OCI-LY3 (cell line): ENCODE results near the gene MMEL1.

ENCODE experiments used
- H2AFZ ChIP-seq: fragments of 200-600, 300-600 bp; shearing (Covaris generic); 2 replicates; pipeline ENCODE4 v1.6.0; 2014; ENCODE audit warnings: antibody characterized with exemption, low read depth, low read length
- H3K27ac ChIP-seq: fragments of 200-600, 300-600 bp; sonication (generic); 2 replicates; pipeline ENCODE4 v1.5.1; 2014; ENCODE audit warnings: mild to moderate bottlenecking, low read length, moderate library complexity, mixed read lengths
- H3K27me3 ChIP-seq: fragments of 200-600, 300-600 bp; sonication (generic); 2 replicates; pipeline ENCODE4 v1.6.1; 2014; ENCODE audit warnings: low read depth, low read length, mixed read lengths
- H3K36me3 ChIP-seq: fragments of 200-600, 300-600 bp; sonication (generic); replicated peaks from 2 replicates; pipeline ENCODE3; 2014; ENCODE audit warnings: low read depth, low read length, mixed read lengths
- H3K4me1 ChIP-seq: fragments of 300-600, 200-600 bp; sonication (generic); 2 replicates; pipeline ENCODE4 v1.6.1; 2014; ENCODE audit warnings: low read length, mixed read lengths
- H3K4me2 ChIP-seq: fragments of 200-600, 300-600 bp; sonication (generic); 2 replicates; pipeline ENCODE4 v1.6.1; 2014; ENCODE audit warnings: low read length, mixed read lengths
- H3K4me3 ChIP-seq: fragments of 300-600, 200-600 bp; sonication (generic); 2 replicates; pipeline ENCODE4 v1.5.1; 2014; ENCODE audit warnings: antibody characterized with exemption, mild to moderate bottlenecking, low read length, moderate library complexity
- H3K79me2 ChIP-seq: fragments of 300-600, 200-600 bp; shearing (Covaris generic); 2 replicates; pipeline ENCODE4 v1.6.1; 2014; ENCODE audit warnings: mild to moderate bottlenecking, low read length, mixed read lengths
- H3K9ac ChIP-seq: fragments of 300-600, 200-600 bp; shearing (Covaris generic); 2 replicates; pipeline ENCODE4 v1.6.0; 2014; ENCODE audit warnings: mild to moderate bottlenecking, low read length, moderate library complexity
- H3K9me3 ChIP-seq: fragments of 200-600, 300-600 bp; shearing (Covaris generic); 2 replicates; pipeline ENCODE4 v1.6.1; 2014; ENCODE audit warnings: low read length, mixed read lengths; ENCODE audit not compliant: insufficient read depth
- H4K20me1 ChIP-seq: fragments of 200-600, 300-600 bp; sonication (generic); 2 replicates; pipeline ENCODE4 v1.6.1; 2016; ENCODE audit warnings: low read length, mixed read lengths; ENCODE audit not compliant: insufficient read depth
- EZH2phosphoT487 ChIP-seq: fragments of 200-600 bp; shearing (Covaris generic); IDR thresholded peaks from 2 replicates; pipeline ENCODE4 v1.6.1; 2018; ENCODE audit warnings: antibody characterized with exemption, mixed run types, low read depth
- TF ChIP-seq, protein P1 (sequence below): fragments of 200-600, 300-600 bp; sonication (generic); IDR thresholded peaks from 2 replicates; pipeline ENCODE4 v1.5.1; 2014; ENCODE audit warnings: antibody characterized with exemption, low read length, low read depth

The MMEL1 gene

DNA sequence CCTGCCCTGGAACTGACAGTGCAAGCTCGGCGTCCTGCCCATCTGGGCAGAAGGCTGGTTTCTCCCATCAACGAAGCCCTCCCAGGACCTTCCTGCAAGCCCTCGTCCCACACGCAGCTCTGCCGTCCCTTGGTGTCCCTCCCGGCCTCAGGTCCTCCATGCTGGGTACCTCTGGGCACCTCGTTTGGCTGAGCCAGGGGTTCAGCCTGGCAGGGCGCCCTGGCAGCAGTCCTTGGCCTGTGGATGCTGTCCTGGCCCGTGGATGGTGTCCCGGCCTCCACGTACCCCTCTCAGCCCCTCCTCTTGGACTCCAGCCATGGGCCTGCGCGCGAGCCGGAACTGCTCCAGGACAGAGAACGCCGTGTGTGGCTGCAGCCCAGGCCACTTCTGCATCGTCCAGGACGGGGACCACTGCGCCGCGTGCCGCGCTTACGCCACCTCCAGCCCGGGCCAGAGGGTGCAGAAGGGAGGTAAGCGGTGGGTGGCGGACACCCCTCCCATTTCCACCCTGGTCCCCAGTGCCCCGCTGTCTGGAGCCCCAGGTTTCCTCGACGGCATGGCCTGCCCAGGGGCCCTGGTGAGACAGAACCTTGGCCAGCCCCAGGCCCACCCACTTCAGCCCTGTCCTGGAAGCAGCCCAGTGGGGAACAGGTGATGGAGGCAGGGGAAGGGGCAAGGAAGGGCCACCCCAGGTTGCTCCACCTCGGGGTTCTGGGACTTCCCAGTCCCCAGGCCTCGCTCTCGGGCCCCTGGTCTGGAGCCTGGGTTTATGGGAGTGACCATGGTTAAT lies 73.1 kb downstream of the MMEL1 start:
- Histone ChIP-seq H3K36me3 (peaks cover 14% of the 10 kb centered on the region), H4K20me1 (no peaks in the 10 kb centered on the region), H3K4me2 (no peak overlapping the region), H3K4me1 (peaks cover 24% of the 10 kb centered on the region), H3K9ac (no peak overlapping the region), H2AFZ (no peak overlapping the region), H3K27ac (no peak overlapping the region), H3K27me3 (no peaks in the 10 kb centered on the region), H3K79me2 (no peaks in the 10 kb centered on the region; the same call in 1 of the 2 replicates), H3K4me3 (no peak overlapping the region), H3K9me3 (no peaks in the 10 kb centered on the region)
- TF ChIP-seq EZH2phosphoT487: no peak
- TF ChIP-seq, protein P1, sequence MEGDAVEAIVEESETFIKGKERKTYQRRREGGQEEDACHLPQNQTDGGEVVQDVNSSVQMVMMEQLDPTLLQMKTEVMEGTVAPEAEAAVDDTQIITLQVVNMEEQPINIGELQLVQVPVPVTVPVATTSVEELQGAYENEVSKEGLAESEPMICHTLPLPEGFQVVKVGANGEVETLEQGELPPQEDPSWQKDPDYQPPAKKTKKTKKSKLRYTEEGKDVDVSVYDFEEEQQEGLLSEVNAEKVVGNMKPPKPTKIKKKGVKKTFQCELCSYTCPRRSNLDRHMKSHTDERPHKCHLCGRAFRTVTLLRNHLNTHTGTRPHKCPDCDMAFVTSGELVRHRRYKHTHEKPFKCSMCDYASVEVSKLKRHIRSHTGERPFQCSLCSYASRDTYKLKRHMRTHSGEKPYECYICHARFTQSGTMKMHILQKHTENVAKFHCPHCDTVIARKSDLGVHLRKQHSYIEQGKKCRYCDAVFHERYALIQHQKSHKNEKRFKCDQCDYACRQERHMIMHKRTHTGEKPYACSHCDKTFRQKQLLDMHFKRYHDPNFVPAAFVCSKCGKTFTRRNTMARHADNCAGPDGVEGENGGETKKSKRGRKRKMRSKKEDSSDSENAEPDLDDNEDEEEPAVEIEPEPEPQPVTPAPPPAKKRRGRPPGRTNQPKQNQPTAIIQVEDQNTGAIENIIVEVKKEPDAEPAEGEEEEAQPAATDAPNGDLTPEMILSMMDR: no peak

DNA sequence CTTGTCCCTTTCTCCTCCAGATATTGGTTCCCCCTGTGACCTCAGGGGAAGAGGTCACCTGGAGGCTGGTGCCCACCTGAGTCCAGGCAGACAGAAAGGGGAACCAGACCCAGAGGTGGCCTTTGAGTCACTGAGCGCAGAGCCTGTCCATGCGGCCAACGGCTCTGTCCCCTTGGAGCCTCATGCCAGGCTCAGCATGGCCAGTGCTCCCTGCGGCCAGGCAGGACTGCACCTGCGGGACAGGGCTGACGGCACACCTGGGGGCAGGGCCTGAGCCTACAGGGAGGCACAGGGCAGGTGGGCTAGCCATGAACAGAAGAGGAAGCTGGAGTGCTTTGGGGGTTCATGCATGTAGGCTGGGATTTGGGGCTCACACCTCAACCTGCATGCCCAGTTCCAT lies 74.0 kb downstream of the MMEL1 start:
- H3K36me3 ChIP-seq: peaks cover 14% of the 10 kb centered on the region
- no peaks in the 10 kb centered on the region for H3K27me3 ChIP-seq
- H4K20me1 ChIP-seq: no peaks in the 10 kb centered on the region
- H3K4me3 ChIP-seq: no peak overlapping the region
- peaks cover 32% of the 10 kb centered on the region for H3K4me1 ChIP-seq
- H3K27ac ChIP-seq: no peak overlapping the region
- no peak overlapping the region for H2AFZ ChIP-seq
- no peak overlapping the region for H3K4me2 ChIP-seq
- TF ChIP-seq EZH2phosphoT487: no peak
- TF ChIP-seq, protein P1: no peak
- no peaks in the 10 kb centered on the region for H3K9me3 ChIP-seq
- no peaks in the 10 kb centered on the region; the same call in 1 of the 2 replicates for H3K79me2 ChIP-seq
- H3K9ac ChIP-seq: no peak overlapping the region

DNA sequence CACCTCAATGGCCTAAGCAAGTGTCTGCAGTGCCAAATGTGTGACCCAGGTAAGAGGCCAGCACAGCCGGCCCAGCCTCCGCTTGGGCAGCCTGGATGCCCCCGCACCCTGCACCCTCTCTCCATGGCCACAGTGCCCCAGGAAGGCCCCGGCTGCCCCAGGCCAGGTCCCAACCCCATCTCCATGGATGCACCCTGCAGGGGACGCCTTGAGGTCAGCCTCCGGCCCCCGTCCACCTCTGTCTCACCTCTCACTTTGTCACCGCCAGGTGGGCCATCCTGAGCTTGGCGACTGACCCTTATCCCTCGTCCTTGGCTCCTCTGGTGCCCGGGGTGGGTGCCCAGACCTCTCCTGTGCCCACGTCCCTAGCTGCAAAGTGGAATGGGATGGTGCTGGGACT lies 74.4 kb downstream of the MMEL1 start:
- Histone ChIP-seq H3K36me3 (peaks cover 14% of the 10 kb centered on the region), H4K20me1 (no peaks in the 10 kb centered on the region), H3K9me3 (no peaks in the 10 kb centered on the region), H3K4me1 (peaks cover 33% of the 10 kb centered on the region), H2AFZ (no peak overlapping the region), H3K79me2 (no peaks in the 10 kb centered on the region; the same call in 1 of the 2 replicates), H3K9ac (no peak overlapping the region), H3K27me3 (no peaks in the 10 kb centered on the region), H3K27ac (no peak overlapping the region), H3K4me2 (0 out of 2 replicates have a peak overlapping the region, but pooled peaks have one; percentile 99), H3K4me3 (no peak overlapping the region)
- TF ChIP-seq, protein P1: no peak
- no peak for TF ChIP-seq EZH2phosphoT487

DNA sequence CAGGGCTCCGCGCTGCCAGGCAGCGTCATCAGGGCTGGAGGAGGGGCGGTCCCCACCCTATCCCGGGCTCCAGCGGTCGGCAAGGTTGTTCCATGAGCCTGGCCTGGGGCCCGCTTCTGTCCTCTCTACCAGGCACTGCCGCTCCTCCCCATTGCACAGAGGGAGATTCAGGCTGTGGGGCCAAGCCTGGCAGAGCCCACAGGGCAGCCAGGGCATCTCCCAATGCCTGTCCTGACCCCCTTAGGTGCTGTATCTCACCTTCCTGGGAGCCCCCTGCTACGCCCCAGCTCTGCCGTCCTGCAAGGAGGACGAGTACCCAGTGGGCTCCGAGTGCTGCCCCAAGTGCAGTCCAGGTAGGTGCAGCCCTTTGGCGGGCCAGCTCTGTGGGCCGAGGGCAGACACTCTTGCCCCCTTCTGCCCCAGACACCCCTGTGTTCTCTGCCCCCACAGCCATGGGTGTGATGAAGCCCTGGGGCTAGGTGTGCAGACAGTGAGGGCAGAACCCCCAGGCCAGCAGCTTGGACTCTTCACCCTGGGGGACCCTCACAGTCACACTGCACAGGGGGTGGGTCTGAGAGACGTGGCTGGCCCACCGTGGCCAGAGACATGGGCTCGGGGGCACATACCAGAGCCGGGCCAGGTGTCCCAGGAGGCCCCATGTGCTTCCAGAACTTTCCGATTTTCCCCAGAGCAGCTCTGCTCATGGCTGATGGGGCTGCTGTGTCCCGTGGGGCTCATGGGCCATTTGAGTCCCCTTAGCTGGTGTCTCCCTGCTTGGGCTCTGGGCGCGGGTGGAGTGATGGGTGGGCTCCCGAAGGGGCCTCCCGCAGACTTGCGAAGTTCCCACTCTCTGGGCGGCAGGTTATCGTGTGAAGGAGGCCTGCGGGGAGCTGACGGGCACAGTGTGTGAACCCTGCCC lies 75.1 kb downstream of the MMEL1 start:
- no peak for TF ChIP-seq EZH2phosphoT487
- TF ChIP-seq, protein P1: no peak
- Histone ChIP-seq H3K27me3 (no peaks in the 10 kb centered on the region), H3K4me2 (peak overlapping the region; percentile 99), H3K9ac (peak overlapping the region; percentile 99), H3K79me2 (no peaks in the 10 kb centered on the region; the same call in 1 of the 2 replicates), H3K4me1 (peaks cover 33% of the 10 kb centered on the region), H3K4me3 (peak overlapping the region; percentile 97), H3K36me3 (peaks cover 14% of the 10 kb centered on the region), H2AFZ (no peak overlapping the region), H3K27ac (no peak overlapping the region), H4K20me1 (no peaks in the 10 kb centered on the region), H3K9me3 (no peaks in the 10 kb centered on the region)
